SKM-1 (cell line): ENCODE data around the gene REG4.
"Not testable (repeated sequence)": the region's sequence is repeated elsewhere in the genome, so short reads cannot be mapped to it uniquely, and the experiment has no call there.

Source experiments
- DNase-seq: peaks from one replicate; lab custom pipeline; 2025; ENCODE audit not compliant: unreplicated experiment; lab: John Stamatoyannopoulos, UW

REG4 gene

GRCh38 chr1:119811387-119811786 is at the start of gene REG4:
Gene REG4 (minus strand): TSS chr1:119811460. CDS start chr1:119808769, 2,691 bp downstream.
- DNase-seq, result no peak

- DNase-seq, result no peak
Observed at GRCh38 chr1:119859647-119860046, 48.4 kb upstream of the REG4 start.

- DNase-seq, result not testable (repeated sequence)
Observed at GRCh38 chr1:119858556-119859214, 47.4 kb upstream of the REG4 start.

- DNase-seq, result no peak
Observed at GRCh38 chr1:119858126-119858525, 46.9 kb upstream of the REG4 start.

GRCh38 chr1:119853155-119853554 is 41.9 kb upstream of the REG4 start:
- no peak for DNase-seq

- not testable (repeated sequence) for DNase-seq
Observed at GRCh38 chr1:119844206-119844605, 32.9 kb upstream of the REG4 start.

- no peak for DNase-seq
Observed at GRCh38 chr1:119841306-119841705, 30.0 kb upstream of the REG4 start.

- DNase-seq, result no peak
Observed at GRCh38 chr1:119840745-119841144, 29.5 kb upstream of the REG4 start.

GRCh38 chr1:119838236-119838635 is 27.0 kb upstream of the REG4 start:
- DNase-seq, result no peak

GRCh38 chr1:119834990-119835389 is 23.7 kb upstream of the REG4 start:
- DNase-seq, result no peak

- no peak for DNase-seq
Observed at GRCh38 chr1:119831027-119831426, 19.8 kb upstream of the REG4 start.

GRCh38 chr1:119829625-119830024 is 18.4 kb upstream of the REG4 start:
- DNase-seq, result no peak

GRCh38 chr1:119829006-119829405 is 17.7 kb upstream of the REG4 start:
- DNase-seq, result not testable (repeated sequence)

GRCh38 chr1:119828266-119828665 is 17.0 kb upstream of the REG4 start:
- DNase-seq, result no peak

GRCh38 chr1:119827010-119827409 is 15.8 kb upstream of the REG4 start:
- DNase-seq, result peak; percentile 22

GRCh38 chr1:119822406-119822805 is 11.1 kb upstream of the REG4 start:
- DNase-seq, result no peak

GRCh38 chr1:119818181-119818580 is 6.9 kb upstream of the REG4 start:
- DNase-seq, result no peak

GRCh38 chr1:119816407-119816806 is 5.1 kb upstream of the REG4 start:
- no peak for DNase-seq

GRCh38 chr1:119815928-119816327 is 4.7 kb upstream of the REG4 start:
- no peak for DNase-seq

GRCh38 chr1:119815361-119815760 is 4.1 kb upstream of the REG4 start:
- DNase-seq, result no peak

GRCh38 chr1:119814288-119814687 is 3.0 kb upstream of the REG4 start:
- no peak for DNase-seq

- DNase-seq, result no peak
Observed at GRCh38 chr1:119811985-119812557, 811 bp upstream of the REG4 start.

GRCh38 chr1:119808972-119809550 is 2.2 kb downstream of the REG4 start:
- DNase-seq, result peak; percentile 34
